Panc1 (cell line): ENCODE data around the gene SLC38A10.

Source experiments
- CTCF ChIP-seq: fragments of 450-650 bp; IDR thresholded peaks from 2 replicates; pipeline ENCODE4 v1.5.1; 2017; ENCODE audit warnings: mild to moderate bottlenecking
- POLR2AphosphoS5 ChIP-seq: IDR thresholded peaks from 2 replicates; pipeline ENCODE4 v1.6.1; 2012; ENCODE audit warnings: mild to moderate bottlenecking, low read depth, low read length, moderate library complexity
- REST ChIP-seq, 2 experiments: IDR thresholded peaks; 2 replicates each; pipeline ENCODE4 v1.6.1; 2011 to 2012; ENCODE audit warnings: low read depth in 2 of 2, control low read depth in 1 of 2, low read length in 1 of 2, mild to moderate bottlenecking in 1 of 2, moderate library complexity in 1 of 2; ENCODE audit not compliant: insufficient read depth in 1 of 2

DNA sequence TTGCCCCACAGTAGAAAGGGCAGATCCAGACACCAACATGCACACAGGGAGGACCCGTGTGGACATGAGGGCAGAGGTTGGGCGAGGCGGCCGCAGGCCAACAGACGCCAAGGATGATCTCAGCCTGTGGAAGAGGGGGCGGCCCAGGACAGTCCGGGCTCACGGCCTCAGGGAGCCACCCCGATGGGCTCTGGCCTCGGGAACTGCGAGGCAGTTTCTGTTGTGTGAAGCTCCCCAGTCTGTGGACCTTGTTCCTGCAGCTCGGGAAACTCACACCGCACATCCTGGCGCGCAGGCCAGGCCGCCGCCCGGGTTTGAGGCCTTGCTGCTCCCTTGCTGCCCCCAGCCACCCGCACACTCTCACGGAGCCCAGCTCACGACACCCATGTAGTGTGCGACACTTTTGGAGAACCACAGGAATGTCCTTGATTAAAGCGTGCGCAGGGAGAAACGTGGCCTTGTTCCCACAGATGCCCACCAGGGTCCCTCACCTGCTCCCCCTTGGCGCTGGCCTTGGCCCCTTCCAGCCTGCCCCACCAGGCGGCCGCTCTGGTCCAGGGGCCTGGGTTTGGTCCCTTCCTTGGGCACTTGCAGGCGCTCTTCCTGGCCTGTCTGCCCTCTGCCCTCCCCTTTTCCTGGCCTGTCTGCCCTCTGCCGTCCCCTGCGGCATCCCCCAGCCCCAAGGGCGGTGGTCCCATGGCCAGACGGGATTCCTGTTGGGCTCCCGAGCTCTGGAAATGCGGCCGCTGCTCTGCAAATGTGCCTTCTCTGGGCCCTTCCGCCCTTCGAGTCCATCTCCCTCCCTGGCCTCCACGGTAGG lies 9.3 kb upstream of the SLC38A10 start:
- TF ChIP-seq CTCF (no peak), POLR2AphosphoS5 (no peak), REST (IDR thresholded peaks at IDR 0.05; ENCODE audit: insufficient read depth in 1 of 2, low read depth in 2 of 2, low read length in 1 of 2) (no peak)
